NCI-H146 treated with DMSO at 0.1 percent for 48 hours (cell line): ENCODE data around the gene TECRL.

Source experiments
- DNase-seq: peaks from one replicate; lab custom pipeline; 2025; ENCODE audit not compliant: unreplicated experiment; lab: John Stamatoyannopoulos, UW

Gene TECRL

GRCh38 chr4:64330143-64330542 lies 79.1 kb downstream of the TECRL start:
- no peak for DNase-seq

GRCh38 chr4:64327237-64327636 lies 82.0 kb downstream of the TECRL start:
- DNase-seq: no peak

GRCh38 chr4:64326507-64326906 lies 82.7 kb downstream of the TECRL start:
- DNase-seq: no peak

GRCh38 chr4:64306255-64306565 lies 103.0 kb downstream of the TECRL start:
- DNase-seq: no peak

GRCh38 chr4:64305565-64306254 lies 103.5 kb downstream of the TECRL start:
- no peak for DNase-seq

GRCh38 chr4:64272432-64272831 lies 136.8 kb downstream of the TECRL start:
- no peak for DNase-seq

GRCh38 chr4:64271601-64272081 lies 137.6 kb downstream of the TECRL start:
- DNase-seq: no peak

- DNase-seq: no peak
Measured at GRCh38 chr4:64266669-64267068, 142.6 kb downstream of the TECRL start.

GRCh38 chr4:64266263-64266662 lies 143.0 kb downstream of the TECRL start:
- no peak for DNase-seq

GRCh38 chr4:64251781-64252180 lies 157.5 kb downstream of the TECRL start:
- DNase-seq: no peak

GRCh38 chr4:64250488-64250887 lies 158.8 kb downstream of the TECRL start:
- DNase-seq: no peak

- no peak for DNase-seq
Measured at GRCh38 chr4:64250061-64250460, 159.2 kb downstream of the TECRL start.

- DNase-seq: no peak
Measured at GRCh38 chr4:64248186-64248585, 161.1 kb downstream of the TECRL start.

GRCh38 chr4:64230709-64231310 lies 178.4 kb downstream of the TECRL start:
- DNase-seq: no peak
